Activated naive CD8-positive, alpha-beta T cell treated with anti-CD3 and anti-CD28 coated beads, Interleukin-2, amount 10 ng/mL, durations not matched to agents 7 days and 5 days (primary cell): ENCODE results near the gene MED22. TPM values are rescaled to one million over a fixed set of nuclear protein-coding genes. Genes with fewer than 3 reads are reported as not detected.
"Not testable (repeated sequence)": the region's sequence is repeated elsewhere in the genome, so short reads cannot be mapped to it uniquely, and the experiment has no call there.

Experiments used
- ATAC-seq: fragments of 150-1000 bp; cut with Tn5 transposase; one replicate; pipeline ENCODE4 v1.10.0; 2021; ENCODE audit warnings: low read depth, moderate library complexity
- POLR2A ChIA-PET: fragments of 350-600 bp; sonication (Branson Sonifier 250); formaldehyde crosslinking; loops from one replicate; lab custom pipeline; 2021; ENCODE audit warnings: antibody characterized with exemption; lab: Charles Lee
- DNase-seq: peaks from one replicate; pipeline ENCODE4 v3.0.0; 2021
- H3K27ac Mint-ChIP-seq: one replicate; pipeline ENCODE4 v1.8.0; 2022; ENCODE audit warnings: mild to moderate bottlenecking, mixed read lengths
- H3K27me3 Mint-ChIP-seq: one replicate; pipeline ENCODE4 v1.8.0; 2022; ENCODE audit warnings: mild to moderate bottlenecking, moderate library complexity, mixed read lengths
- H3K36me3 Mint-ChIP-seq: one replicate; pipeline ENCODE4 v1.8.0; 2021; ENCODE audit warnings: mild to moderate bottlenecking, mixed read lengths
- H3K4me1 Mint-ChIP-seq: one replicate; pipeline ENCODE4 v1.8.0; 2021; ENCODE audit warnings: mixed read lengths
- H3K4me3 Mint-ChIP-seq: one replicate; pipeline ENCODE4 v1.8.0; 2022; ENCODE audit warnings: mild to moderate bottlenecking, moderate library complexity, mixed read lengths
- H3K9me3 Mint-ChIP-seq: one replicate; pipeline ENCODE4 v1.8.0; 2021; ENCODE audit warnings: mixed read lengths
- total RNA-seq, 2 experiments: library from RNA; stranded (reverse); gene quantifications; one replicate each; pipeline ENCODE4 v1.2.3, GENCODE V29; 2021

The MED22 gene
- total RNA-seq, 2 experiments from 2014 or later: 27.8 to 35.5 TPM

GRCh38 chr9:133339641-133340040, 8.3 kb downstream of the MED22 start:
- Mint-ChIP-seq H3K9me3 (no peaks in the 10 kb centered on the region), H3K36me3 (peaks cover 26% of the 10 kb centered on the region), H3K4me1 (peaks cover 31% of the 10 kb centered on the region), H3K4me3 (peak overlapping the region; percentile 9), H3K27me3 (no peaks in the 10 kb centered on the region), H3K27ac (peak overlapping the region; percentile 92)
- POLR2A ChIA-PET: interaction anchor here (2.0 kb wide), 1 partner anchor 8 kb away, joined by 11 read pairs; the partner anchor contains the start of genes MED22 and RPL7A
- DNase-seq: no peak
- no peak for ATAC-seq

- POLR2A ChIA-PET: interaction anchor here (0.7 to 3.2 kb wide), 6 partner anchors 12 to 187 kb away, joined by 3 to 19 read pairs (median 4); partner anchors contain the start of genes MED22, RPL7A, STKLD1 and SURF1
- H3K4me1 Mint-ChIP-seq: peaks cover 35% of the 10 kb centered on the region
- H3K27ac Mint-ChIP-seq: peak within 1 kb of the TSS; percentile 95
- no peaks in the 10 kb centered on the region for H3K27me3 Mint-ChIP-seq
- H3K36me3 Mint-ChIP-seq: peaks cover 33% of the 10 kb centered on the region
- ATAC-seq (peak; percentile 91), DNase-seq (peak; percentile 98)
- H3K4me3 Mint-ChIP-seq: peak within 1 kb of the TSS; percentile 94
- no peaks in the 10 kb centered on the region for H3K9me3 Mint-ChIP-seq
Observed at GRCh38 chr9:133335924-133336811, 11.8 kb downstream of the MED22 start, which contains the start of gene SURF6. SURF6 (minus strand) TSS chr9:133336188; CDS start chr9:133336132, 56 bp downstream.

- Mint-ChIP-seq H3K36me3 (peaks cover 28% of the 10 kb centered on the region), H3K4me3 (peak overlapping the region; percentile 94), H3K4me1 (peaks cover 25% of the 10 kb centered on the region), H3K27ac (peak overlapping the region; percentile 95)
- not testable (repeated sequence) for H3K27me3 Mint-ChIP-seq, H3K9me3 Mint-ChIP-seq, ATAC-seq
- POLR2A ChIA-PET: interaction anchor here (1.6 to 3.2 kb wide), 4 partner anchors 13 to 42 kb away, joined by 4 to 19 read pairs (median 7); partner anchors contain the start of genes MED22, RPL7A, STKLD1 and SURF1
- DNase-seq: peak; percentile 15
Observed at GRCh38 chr9:133334888-133335287, 13.0 kb downstream of the MED22 start.

- peak overlapping the region; percentile 32 for H3K4me3 Mint-ChIP-seq
- POLR2A ChIA-PET: interaction anchor here (1.6 to 3.2 kb wide), 4 partner anchors 14 to 42 kb away, joined by 4 to 19 read pairs (median 7); partner anchors contain the start of genes MED22, RPL7A, STKLD1 and SURF1
Observed at GRCh38 chr9:133334161-133334560, 13.8 kb downstream of the MED22 start.

GRCh38 chr9:133333566-133333965, 14.4 kb downstream of the MED22 start:
- ATAC-seq (no peak), DNase-seq (peak; percentile 25)
- Mint-ChIP-seq H3K27ac (peak overlapping the region; percentile 48), H3K27me3 (no peaks in the 10 kb centered on the region), H3K9me3 (no peaks in the 10 kb centered on the region), H3K4me1 (peaks cover 20% of the 10 kb centered on the region), H3K36me3 (peaks cover 20% of the 10 kb centered on the region), H3K4me3 (no peak overlapping the region)
- POLR2A ChIA-PET: interaction anchor here (3.2 kb wide), 1 partner anchor 15 kb away, joined by 19 read pairs; the partner anchor contains the start of genes MED22 and RPL7A

More at GRCh38 chr9:133334161-133334560, 13.8 kb downstream of the MED22 start:
- ATAC-seq (no peak), DNase-seq (peak; percentile 26)
- peaks cover 25% of the 10 kb centered on the region for H3K36me3 Mint-ChIP-seq
- H3K27ac Mint-ChIP-seq: peak overlapping the region; percentile 48
- H3K9me3 Mint-ChIP-seq: no peaks in the 10 kb centered on the region
- no peaks in the 10 kb centered on the region for H3K27me3 Mint-ChIP-seq
- H3K4me1 Mint-ChIP-seq: peaks cover 20% of the 10 kb centered on the region

- ATAC-seq (no peak), DNase-seq (peak; percentile 20)
- H3K4me1 Mint-ChIP-seq: peaks cover 20% of the 10 kb centered on the region
- POLR2A ChIA-PET: interaction anchor here (3.2 kb wide), 1 partner anchor 15 kb away, joined by 19 read pairs; the partner anchor contains the start of genes MED22 and RPL7A
- H3K9me3 Mint-ChIP-seq: no peaks in the 10 kb centered on the region
- H3K4me3 Mint-ChIP-seq: no peak overlapping the region
- peaks cover 20% of the 10 kb centered on the region for H3K36me3 Mint-ChIP-seq
- no peaks in the 10 kb centered on the region for H3K27me3 Mint-ChIP-seq
- H3K27ac Mint-ChIP-seq: no peak overlapping the region
Observed at GRCh38 chr9:133333011-133333410, 14.9 kb downstream of the MED22 start.

GRCh38 chr9:133332381-133332730, 15.6 kb downstream of the MED22 start:
- Mint-ChIP-seq H3K27me3 (no peaks in the 10 kb centered on the region), H3K9me3 (no peaks in the 10 kb centered on the region), H3K36me3 (peaks cover 18% of the 10 kb centered on the region), H3K27ac (no peak overlapping the region), H3K4me1 (peaks cover 18% of the 10 kb centered on the region), H3K4me3 (no peak overlapping the region)
- ATAC-seq (no peak), DNase-seq (peak; percentile 15)
- POLR2A ChIA-PET: no interaction called here

- Mint-ChIP-seq H3K4me1 (peaks cover 18% of the 10 kb centered on the region), H3K9me3 (no peaks in the 10 kb centered on the region), H3K36me3 (peaks cover 18% of the 10 kb centered on the region), H3K27ac (no peak overlapping the region), H3K27me3 (no peaks in the 10 kb centered on the region), H3K4me3 (no peak overlapping the region)
- POLR2A ChIA-PET: no interaction called here
- DNase-seq (peak; percentile 25), ATAC-seq (no peak)
Observed at GRCh38 chr9:133331641-133332380, 16.1 kb downstream of the MED22 start.

- Mint-ChIP-seq H3K27ac (no peak overlapping the region), H3K9me3 (no peaks in the 10 kb centered on the region), H3K4me1 (peaks cover 14% of the 10 kb centered on the region), H3K36me3 (peaks cover 17% of the 10 kb centered on the region), H3K4me3 (no peak overlapping the region), H3K27me3 (no peaks in the 10 kb centered on the region)
- ATAC-seq (no peak), DNase-seq (peak; percentile 17)
- POLR2A ChIA-PET: no interaction called here
Observed at GRCh38 chr9:133331221-133331620, 16.7 kb downstream of the MED22 start.

- H3K27ac Mint-ChIP-seq, ATAC-seq, H3K4me1 Mint-ChIP-seq, H3K27me3 Mint-ChIP-seq, H3K4me3 Mint-ChIP-seq, H3K9me3 Mint-ChIP-seq, POLR2A ChIA-PET: not testable (repeated sequence)
- DNase-seq: peak; percentile 25
- peaks cover 15% of the 10 kb centered on the region for H3K36me3 Mint-ChIP-seq
Observed at GRCh38 chr9:133329306-133330156, 18.4 kb downstream of the MED22 start.

GRCh38 chr9:133327834-133328484, 20.0 kb downstream of the MED22 start:
- Mint-ChIP-seq H3K27me3 (no peaks in the 10 kb centered on the region), H3K9me3 (no peaks in the 10 kb centered on the region), H3K4me3 (no peak overlapping the region), H3K36me3 (peaks cover 10% of the 10 kb centered on the region), H3K4me1 (no peaks in the 10 kb centered on the region), H3K27ac (no peak overlapping the region)
- DNase-seq (peak; percentile 16), ATAC-seq (no peak)
- POLR2A ChIA-PET: no interaction called here

- POLR2A ChIA-PET, H3K27ac Mint-ChIP-seq: not testable (repeated sequence)
Observed at GRCh38 chr9:133327021-133327420, 20.9 kb downstream of the MED22 start.

More at GRCh38 chr9:133327021-133327420, 20.9 kb downstream of the MED22 start:
- not testable (repeated sequence) for DNase-seq, H3K9me3 Mint-ChIP-seq, H3K4me3 Mint-ChIP-seq, H3K27me3 Mint-ChIP-seq, H3K4me1 Mint-ChIP-seq, ATAC-seq, H3K36me3 Mint-ChIP-seq
